Activated T-helper 1 cell treated with anti-CD3 and anti-CD28 coated beads, Interleukin-12 subunit alpha, Interleukin-12 subunit beta, Interleukin-2, Interleukin-4 antibody, amounts not matched to agents 30 ng/mL and 10 ng/mL and 1 ng/mL, durations not matched to agents 14 hours and 24 hours and 36 hours (primary cell): ENCODE data around the gene CCDC9B. TPM values are rescaled to one million over a fixed set of nuclear protein-coding genes. Genes with fewer than 3 reads are reported as not detected.
A peak's percentile ranks its signal among the peaks of the same experiment; 100 is the strongest.

Experiments used
- DNase-seq: peaks from one replicate; pipeline ENCODE4 v3.0.0; 2021; ENCODE audit warnings: low spot score
- H3K27ac Mint-ChIP-seq: one replicate; pipeline ENCODE4 v1.8.0; 2021; ENCODE audit warnings: mild to moderate bottlenecking, mixed read lengths
- H3K27me3 Mint-ChIP-seq: one replicate; pipeline ENCODE4 v1.8.0; 2022; ENCODE audit warnings: mild to moderate bottlenecking, moderate library complexity, mixed read lengths; ENCODE audit not compliant: insufficient read depth
- H3K36me3 Mint-ChIP-seq: one replicate; pipeline ENCODE4 v1.8.0; 2021; ENCODE audit warnings: low read depth, mixed read lengths
- H3K4me1 Mint-ChIP-seq: one replicate; pipeline ENCODE4 v1.8.0; 2021; ENCODE audit warnings: low read depth, mixed read lengths
- H3K4me3 Mint-ChIP-seq: one replicate; pipeline ENCODE4 v1.8.0; 2021; ENCODE audit warnings: mild to moderate bottlenecking, moderate library complexity, mixed read lengths
- H3K9me3 Mint-ChIP-seq: one replicate; pipeline ENCODE4 v1.8.0; 2021; ENCODE audit warnings: mixed read lengths
- intact Hi-C: fragments of 100-400 bp; cut with micrococcal nuclease; formaldehyde crosslinking; loops from one replicate; pipeline ENCODE4 v1.15.1; 2024
- total RNA-seq: library from RNA; stranded (reverse); gene quantifications from 2 replicates; pipeline ENCODE4 v1.2.3, GENCODE V29; 2022

CCDC9B gene
- total RNA-seq, 1 donor from 2014 or later, result 0.21 TPM

DNA sequence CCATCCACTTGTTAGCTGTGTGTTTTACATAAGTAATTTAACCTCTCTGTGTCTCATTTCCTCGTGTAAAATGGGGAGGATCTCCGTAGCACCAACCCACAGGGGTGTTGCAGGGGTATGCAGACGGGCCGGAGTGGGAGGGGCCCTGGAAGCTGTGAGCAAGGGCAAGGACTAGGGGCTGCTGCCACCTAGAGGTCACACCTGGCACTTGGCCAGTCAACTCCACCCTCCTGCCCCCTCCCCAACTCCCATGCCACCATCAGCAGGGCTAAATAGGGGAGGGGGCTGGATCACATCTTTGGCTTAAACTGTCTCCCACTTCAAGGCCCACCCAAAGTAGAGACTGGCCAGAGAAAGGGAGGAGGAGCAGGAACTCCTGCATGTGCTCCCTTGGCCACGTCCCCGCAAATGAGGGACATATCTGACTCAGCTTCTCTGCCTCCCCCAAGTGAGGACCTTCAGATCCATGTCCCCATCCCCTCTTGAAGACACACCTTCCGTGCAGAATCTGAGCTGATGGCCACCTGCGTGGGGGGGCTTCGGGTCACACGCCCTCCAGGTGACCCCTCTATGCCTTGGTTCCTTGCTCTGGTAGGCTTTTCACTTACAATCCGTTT, 2.6 kb downstream of the CCDC9B start:
- intact Hi-C loops, result loop anchor here (1.0 to 5.0 kb wide), 4 partner anchors 17 to 121 kb away; partner anchors contain the start of gene PLCB2
- DNase-seq, result peak; percentile 70
- Mint-ChIP-seq H3K27ac (no peak overlapping the region), H3K36me3 (no peaks in the 10 kb centered on the region), H3K4me3 (no peak overlapping the region), H3K9me3 (no peaks in the 10 kb centered on the region), H3K4me1 (peaks cover 18% of the 10 kb centered on the region), H3K27me3 (peaks cover 2% of the 10 kb centered on the region)

DNA sequence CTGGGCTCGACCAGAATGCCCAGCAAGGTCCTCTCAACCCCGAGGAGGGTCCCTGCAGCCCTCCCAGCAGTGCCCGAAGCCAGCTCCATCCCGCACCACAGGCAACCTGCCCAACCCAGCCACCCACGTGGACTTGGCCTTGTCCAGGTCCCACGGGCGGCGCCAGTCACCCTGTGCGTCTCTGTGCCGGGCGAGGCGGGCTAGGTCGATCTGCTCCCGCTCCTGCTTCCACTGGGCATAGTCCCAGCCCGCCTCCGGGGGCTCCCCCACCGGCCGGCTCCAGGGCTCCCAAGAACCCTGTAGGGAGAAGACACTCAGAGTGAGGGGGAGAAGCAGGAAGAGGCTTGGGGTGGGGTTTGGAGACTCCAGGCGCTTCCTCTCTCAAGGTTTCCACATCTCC, 3.1 kb downstream of the CCDC9B start:
- Mint-ChIP-seq H3K27me3 (no peaks in the 10 kb centered on the region), H3K9me3 (no peaks in the 10 kb centered on the region), H3K27ac (no peak overlapping the region), H3K36me3 (no peaks in the 10 kb centered on the region), H3K4me1 (peaks cover 18% of the 10 kb centered on the region), H3K4me3 (no peak overlapping the region)
- no peak for DNase-seq
- intact Hi-C loops, result loop anchor here (5.0 kb wide), 1 partner anchor 120 kb away; no protein-coding TSS in a partner anchor

- Mint-ChIP-seq H3K36me3 (no peaks in the 10 kb centered on the region), H3K4me1 (peaks cover 18% of the 10 kb centered on the region), H3K4me3 (no peak overlapping the region), H3K27ac (no peak overlapping the region), H3K9me3 (no peaks in the 10 kb centered on the region), H3K27me3 (no peaks in the 10 kb centered on the region)
- intact Hi-C loops, result loop anchor here (5.0 kb wide), 1 partner anchor 119 kb away; no protein-coding TSS in a partner anchor
- DNase-seq, result no peak
Observed at GRCh38 chr15:40336744-40337122, 4.0 kb downstream of the CCDC9B start.

- H3K27me3 Mint-ChIP-seq, result no peaks in the 10 kb centered on the region
- H3K4me1 Mint-ChIP-seq, result peaks cover 18% of the 10 kb centered on the region
- H3K9me3 Mint-ChIP-seq, result no peaks in the 10 kb centered on the region
- no peaks in the 10 kb centered on the region for H3K36me3 Mint-ChIP-seq
- no peak for DNase-seq
- H3K27ac Mint-ChIP-seq, result no peak overlapping the region
- H3K4me3 Mint-ChIP-seq, result no peak overlapping the region
- intact Hi-C loops, result loop anchor here (5.0 kb wide), 1 partner anchor 119 kb away; no protein-coding TSS in a partner anchor
Observed at GRCh38 chr15:40335938-40336743, 4.6 kb downstream of the CCDC9B start.

GRCh38 chr15:40334941-40335795, 5.6 kb downstream of the CCDC9B start:
- Mint-ChIP-seq H3K4me1 (peaks cover 18% of the 10 kb centered on the region), H3K36me3 (no peaks in the 10 kb centered on the region), H3K27me3 (no peaks in the 10 kb centered on the region), H3K9me3 (no peaks in the 10 kb centered on the region), H3K27ac (no peak overlapping the region), H3K4me3 (no peak overlapping the region)
- no peak for DNase-seq
- intact Hi-C loops, result loop anchor here (5.0 kb wide), 1 partner anchor 118 kb away; no protein-coding TSS in a partner anchor

GRCh38 chr15:40334541-40334940, 6.2 kb downstream of the CCDC9B start:
- no peak overlapping the region for H3K4me3 Mint-ChIP-seq
- no peaks in the 10 kb centered on the region for H3K36me3 Mint-ChIP-seq
- no peak overlapping the region for H3K27ac Mint-ChIP-seq
- H3K9me3 Mint-ChIP-seq, result no peaks in the 10 kb centered on the region
- intact Hi-C loops, result no loop called here
- H3K4me1 Mint-ChIP-seq, result peaks cover 18% of the 10 kb centered on the region
- H3K27me3 Mint-ChIP-seq, result peaks cover 1% of the 10 kb centered on the region
- no peak for DNase-seq

- peak overlapping the region; percentile 17 for H3K4me3 Mint-ChIP-seq
- peaks cover 19% of the 10 kb centered on the region for H3K4me1 Mint-ChIP-seq
- peak overlapping the region; percentile 73 for H3K27ac Mint-ChIP-seq
- H3K9me3 Mint-ChIP-seq, result no peaks in the 10 kb centered on the region
- peaks cover 1% of the 10 kb centered on the region for H3K27me3 Mint-ChIP-seq
- no peaks in the 10 kb centered on the region for H3K36me3 Mint-ChIP-seq
- intact Hi-C loops, result no loop called here
- no peak for DNase-seq
Observed at GRCh38 chr15:40333922-40334492, 6.7 kb downstream of the CCDC9B start.

DNA sequence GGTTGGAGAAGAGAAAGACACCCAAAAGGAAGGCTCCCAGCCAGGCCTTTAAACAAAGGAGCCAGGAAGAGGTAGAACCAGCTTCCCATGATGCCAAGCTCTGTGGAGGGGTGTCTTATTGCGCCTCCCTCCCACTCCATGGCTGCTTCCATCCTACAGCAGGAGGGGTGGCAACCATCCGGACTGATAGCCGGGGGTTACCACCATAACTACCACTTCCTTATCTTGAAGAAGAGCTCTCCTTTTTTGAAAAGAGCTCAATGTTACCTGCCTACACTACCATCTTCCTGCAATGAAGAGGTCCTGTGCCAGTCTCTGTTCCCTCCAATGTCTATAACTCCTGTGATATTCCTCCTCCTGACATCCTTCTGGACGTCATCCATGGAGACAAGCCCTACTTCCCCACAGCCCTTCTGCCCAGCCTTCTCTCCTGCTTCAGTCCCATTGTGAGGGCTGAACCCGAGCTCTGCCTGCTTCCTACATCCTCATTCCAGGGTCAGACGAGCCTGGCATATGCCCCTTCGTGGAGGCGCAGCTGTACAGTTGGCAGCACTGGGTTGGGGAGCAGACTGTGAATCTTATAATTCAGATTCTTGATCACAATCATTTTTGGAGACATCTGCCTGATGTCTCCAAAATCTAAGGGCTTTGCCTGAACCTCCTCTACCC, 8.5 kb downstream of the CCDC9B start:
- peaks cover 3% of the 10 kb centered on the region for H3K27me3 Mint-ChIP-seq
- intact Hi-C loops, result no loop called here
- DNase-seq, result no peak
- H3K4me1 Mint-ChIP-seq, result peaks cover 30% of the 10 kb centered on the region
- no peaks in the 10 kb centered on the region for H3K9me3 Mint-ChIP-seq
- H3K27ac Mint-ChIP-seq, result no peak overlapping the region
- no peaks in the 10 kb centered on the region for H3K36me3 Mint-ChIP-seq
- H3K4me3 Mint-ChIP-seq, result no peak overlapping the region

GRCh38 chr15:40331637-40332036, 9.1 kb downstream of the CCDC9B start:
- peaks cover 1% of the 10 kb centered on the region for H3K36me3 Mint-ChIP-seq
- no peak overlapping the region for H3K27ac Mint-ChIP-seq
- intact Hi-C loops, result no loop called here

GRCh38 chr15:40331026-40331425, 9.7 kb downstream of the CCDC9B start:
- H3K4me3 Mint-ChIP-seq, result no peak overlapping the region
- intact Hi-C loops, result no loop called here

More at GRCh38 chr15:40331637-40332036, 9.1 kb downstream of the CCDC9B start:
- no peaks in the 10 kb centered on the region for H3K9me3 Mint-ChIP-seq
- H3K27me3 Mint-ChIP-seq, result peaks cover 3% of the 10 kb centered on the region
- no peak overlapping the region for H3K4me3 Mint-ChIP-seq
- no peak for DNase-seq
- H3K4me1 Mint-ChIP-seq, result peaks cover 35% of the 10 kb centered on the region

GRCh38 chr15:40330368-40330836, 10.3 kb downstream of the CCDC9B start:
- peaks cover 5% of the 10 kb centered on the region for H3K36me3 Mint-ChIP-seq
- no peak overlapping the region for H3K4me3 Mint-ChIP-seq
- DNase-seq, result no peak
- H3K4me1 Mint-ChIP-seq, result peaks cover 44% of the 10 kb centered on the region
- intact Hi-C loops, result no loop called here
- H3K9me3 Mint-ChIP-seq, result no peaks in the 10 kb centered on the region
- no peak overlapping the region for H3K27ac Mint-ChIP-seq
- peaks cover 6% of the 10 kb centered on the region for H3K27me3 Mint-ChIP-seq

More at GRCh38 chr15:40331026-40331425, 9.7 kb downstream of the CCDC9B start:
- H3K27me3 Mint-ChIP-seq, result peaks cover 4% of the 10 kb centered on the region
- peaks cover 39% of the 10 kb centered on the region for H3K4me1 Mint-ChIP-seq
- no peaks in the 10 kb centered on the region for H3K9me3 Mint-ChIP-seq
- no peak for DNase-seq
- peaks cover 3% of the 10 kb centered on the region for H3K36me3 Mint-ChIP-seq
- no peak overlapping the region for H3K27ac Mint-ChIP-seq

DNA sequence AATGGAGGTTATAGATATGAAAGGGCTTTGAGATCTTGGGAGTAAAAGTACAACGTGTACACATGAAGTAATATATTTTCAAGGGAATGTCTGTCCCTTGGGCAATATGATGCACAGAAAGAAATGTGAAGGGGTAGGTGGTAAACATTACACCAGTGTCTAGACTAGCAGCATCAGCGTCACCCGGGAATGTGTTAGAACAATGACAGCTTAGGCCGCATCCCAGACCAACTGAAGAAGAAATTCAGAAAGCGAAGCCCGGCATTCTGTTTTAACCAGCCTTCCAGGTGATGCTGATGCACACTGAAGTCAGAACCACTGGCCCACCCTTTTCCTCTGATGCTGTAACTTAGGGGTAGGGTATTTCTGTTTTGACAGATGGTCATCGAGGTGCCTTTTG, 10.9 kb downstream of the CCDC9B start:
- Mint-ChIP-seq H3K27me3 (peaks cover 11% of the 10 kb centered on the region), H3K27ac (no peak overlapping the region), H3K36me3 (peaks cover 8% of the 10 kb centered on the region), H3K9me3 (no peaks in the 10 kb centered on the region), H3K4me1 (peaks cover 50% of the 10 kb centered on the region), H3K4me3 (no peak overlapping the region)
- no peak for DNase-seq
- intact Hi-C loops, result no loop called here
